Keratinocyte (primary cell): Measurements from ENCODE around the gene LY9. TPM values are rescaled to one million over a fixed set of nuclear protein-coding genes. Genes with fewer than 3 reads are reported as not detected.

Experiments used
- DNase-seq: peaks from one replicate; pipeline ENCODE4 v3.0.0-alpha.2; 2011; ENCODE audit warnings: low read depth, missing footprints, low spot score
- FAIRE-seq: peaks from 2 replicates; lab custom pipeline; 2011; peaks lifted over from hg19 to GRCh38; lab: Jason Lieb, UNC
- H2AFZ ChIP-seq: 2 replicates; pipeline ENCODE4 v1.6.0; 2012; ENCODE audit warnings: low read length, control low read depth, inconsistent platforms; ENCODE audit not compliant: control insufficient read depth
- H3K27ac ChIP-seq: 2 replicates; pipeline ENCODE4 v1.5.1; 2011; ENCODE audit warnings: low read length; ENCODE audit not compliant: control insufficient read depth, insufficient read depth
- H3K27me3 ChIP-seq: 3 replicates; pipeline ENCODE4 v1.6.0; 2011; ENCODE audit warnings: low read length; ENCODE audit not compliant: control insufficient read depth, insufficient read depth; ENCODE audit errors: extremely low read depth
- H3K36me3 ChIP-seq, 2 experiments: 2 replicates in 1 of 2; 3 replicates in 1 of 2; pipeline ENCODE4 v1.5.1; 2011; ENCODE audit warnings: low read length in 2 of 2, mild to moderate bottlenecking in 1 of 2; ENCODE audit not compliant: control insufficient read depth in 2 of 2, insufficient read depth in 2 of 2; ENCODE audit errors: extremely low read depth in 1 of 2
- H3K4me1 ChIP-seq: 3 replicates; pipeline ENCODE4 v1.5.1; 2011; ENCODE audit warnings: low read length; ENCODE audit not compliant: control insufficient read depth, insufficient read depth; ENCODE audit errors: extremely low read depth
- H3K4me2 ChIP-seq: 3 replicates; pipeline ENCODE4 v1.6.0; 2011; ENCODE audit warnings: low read depth, low read length; ENCODE audit not compliant: control insufficient read depth, insufficient read depth; ENCODE audit errors: extremely low read depth
- H3K4me3 ChIP-seq, 3 experiments: fragments of 200-600 bp in 1 of 3; sonication (generic) in 1 of 3; 2 replicates in 2 of 3; 3 replicates in 1 of 3; pipeline ENCODE4 v1.5.1; 2011 to 2016; ENCODE audit warnings: low read length in 3 of 3, mild to moderate bottlenecking in 3 of 3, control low read depth in 2 of 3, inconsistent platforms in 1 of 3, low read depth in 1 of 3, mixed read lengths in 1 of 3, mixed run types in 1 of 3, moderate library complexity in 1 of 3; ENCODE audit not compliant: control insufficient read depth in 2 of 3, insufficient read depth in 2 of 3; ENCODE audit errors: extremely low read depth in 1 of 3
- H3K79me2 ChIP-seq: 2 replicates; pipeline ENCODE4 v1.6.0; 2012; ENCODE audit warnings: low read length; ENCODE audit not compliant: control insufficient read depth, insufficient read depth
- H3K9ac ChIP-seq: 3 replicates; pipeline ENCODE4 v1.6.0; 2011; ENCODE audit warnings: low read length; ENCODE audit not compliant: control insufficient read depth, insufficient read depth; ENCODE audit errors: extremely low read depth
- H3K9me1 ChIP-seq: 3 replicates; pipeline ENCODE4 v1.6.0; 2011; ENCODE audit warnings: low read length; ENCODE audit not compliant: control insufficient read depth, insufficient read depth; ENCODE audit errors: extremely low read depth
- H3K9me3 ChIP-seq: 2 replicates; pipeline ENCODE4 v1.5.1; 2012; ENCODE audit warnings: low read depth, low read length; ENCODE audit not compliant: control insufficient read depth
- H4K20me1 ChIP-seq: 3 replicates; pipeline ENCODE4 v1.6.0; 2011; ENCODE audit warnings: low read length; ENCODE audit not compliant: control insufficient read depth, insufficient read depth; ENCODE audit errors: extremely low read depth
- EZH2 ChIP-seq: IDR thresholded peaks from one replicate; pipeline ENCODE4 v1.6.1; 2012; ENCODE audit warnings: inconsistent platforms, mild to moderate bottlenecking, low read length, moderate library complexity
- dilution Hi-C: fragments of 300-500 bp; cut with MboI; formaldehyde crosslinking; loops from one replicate; pipeline ENCODE4 v1.7.0; 2020; ENCODE audit warnings: low sequenced_read_pairs; ENCODE audit not compliant: extremely low pct_ligation_motif_present
- polyA plus RNA-seq, 5 experiments: library from polyadenylated mRNA; depleted of rRNA in 3 of 5; stranded (reverse) in 3 of 5; stranded (forward) in 1 of 5; unstranded in 1 of 5; fragments of >200 nt; gene quantifications; 1 replicate in 1 of 5; 2 replicates in 3 of 5; 3 replicates in 1 of 5; pipeline versions ENCODE4 v1.2.1 to v1.2.3, GENCODE V29; 2011 to 2012; ENCODE audit warnings: missing spikeins in 2 of 5, low read depth in 1 of 5, low replicate concordance in 1 of 5
- TF ChIP-seq, protein P1 (sequence below), 3 experiments: IDR thresholded peaks in 1 of 3; conservative IDR thresholded peaks in 1 of 3; optimal IDR thresholded peaks in 1 of 3; 2 replicates in 2 of 3; 3 replicates in 1 of 3; pipeline versions ENCODE3 to v1.5.1; 2011; ENCODE audit warnings: low read length in 3 of 3, mild to moderate bottlenecking in 3 of 3, moderate library complexity in 2 of 3, control low read depth in 1 of 3, inconsistent platforms in 1 of 3; ENCODE audit not compliant: insufficient read depth in 2 of 3; ENCODE audit errors: extremely low read depth in 1 of 3

The LY9 gene
- polyA plus RNA-seq, 1 donor (not counting 4 experiments of a cell fraction or from before 2014, with no cell fraction given), result not detected

GRCh38 chr1:160761046-160761445, 34.9 kb upstream of the LY9 start:
- Histone ChIP-seq H4K20me1 (no peaks in the 10 kb centered on the region), H3K79me2 (no peaks in the 10 kb centered on the region), H3K27me3 (no peaks in the 10 kb centered on the region), H3K36me3 (no peaks in the 10 kb centered on the region), H3K9ac (no peak overlapping the region), H3K9me1 (no peaks in the 10 kb centered on the region), H2AFZ (no peak overlapping the region), H3K9me3 (no peaks in the 10 kb centered on the region), H3K4me1 (peaks cover 19% of the 10 kb centered on the region), H3K27ac (no peak overlapping the region), H3K4me3 (no peak overlapping the region), H3K4me2 (no peak overlapping the region)
- FAIRE-seq (no peak), DNase-seq (no peak)
- TF ChIP-seq EZH2, result no peak
- TF ChIP-seq, protein P1, sequence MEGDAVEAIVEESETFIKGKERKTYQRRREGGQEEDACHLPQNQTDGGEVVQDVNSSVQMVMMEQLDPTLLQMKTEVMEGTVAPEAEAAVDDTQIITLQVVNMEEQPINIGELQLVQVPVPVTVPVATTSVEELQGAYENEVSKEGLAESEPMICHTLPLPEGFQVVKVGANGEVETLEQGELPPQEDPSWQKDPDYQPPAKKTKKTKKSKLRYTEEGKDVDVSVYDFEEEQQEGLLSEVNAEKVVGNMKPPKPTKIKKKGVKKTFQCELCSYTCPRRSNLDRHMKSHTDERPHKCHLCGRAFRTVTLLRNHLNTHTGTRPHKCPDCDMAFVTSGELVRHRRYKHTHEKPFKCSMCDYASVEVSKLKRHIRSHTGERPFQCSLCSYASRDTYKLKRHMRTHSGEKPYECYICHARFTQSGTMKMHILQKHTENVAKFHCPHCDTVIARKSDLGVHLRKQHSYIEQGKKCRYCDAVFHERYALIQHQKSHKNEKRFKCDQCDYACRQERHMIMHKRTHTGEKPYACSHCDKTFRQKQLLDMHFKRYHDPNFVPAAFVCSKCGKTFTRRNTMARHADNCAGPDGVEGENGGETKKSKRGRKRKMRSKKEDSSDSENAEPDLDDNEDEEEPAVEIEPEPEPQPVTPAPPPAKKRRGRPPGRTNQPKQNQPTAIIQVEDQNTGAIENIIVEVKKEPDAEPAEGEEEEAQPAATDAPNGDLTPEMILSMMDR (optimal IDR thresholded peaks at IDR 0.05 in 1 of 3, IDR thresholded peaks at IDR 0.05 in 1 of 3, conservative IDR thresholded peaks at IDR 0.05 in 1 of 3; ENCODE audit: extremely low read depth in 1 of 3, insufficient read depth in 2 of 3, low read length in 3 of 3), result no peak
- dilution Hi-C loops, result no loop called here

DNA sequence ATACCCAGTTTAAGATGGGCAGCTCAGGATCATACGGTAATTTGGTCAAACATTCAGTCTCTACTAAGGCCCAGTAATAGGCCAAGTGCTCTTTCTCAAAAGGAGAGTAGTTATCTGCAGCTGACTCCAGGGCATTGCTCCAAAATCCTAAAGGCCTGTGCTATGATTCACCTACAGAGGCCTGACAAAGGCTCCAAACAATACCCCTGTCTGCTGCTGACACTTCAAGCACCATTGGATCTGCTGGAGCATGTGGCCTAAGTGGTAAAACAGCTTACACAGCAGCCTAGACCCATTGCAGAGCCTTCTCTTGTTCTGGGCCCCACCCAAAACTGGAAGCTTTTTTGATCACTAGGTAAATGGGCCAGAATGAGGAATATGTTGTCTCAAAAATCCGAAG, 34.1 kb upstream of the LY9 start:
- H3K9ac ChIP-seq, result no peak overlapping the region
- peaks cover 23% of the 10 kb centered on the region for H3K4me1 ChIP-seq
- H3K9me3 ChIP-seq, result no peaks in the 10 kb centered on the region
- H3K4me3 ChIP-seq, result no peak overlapping the region
- FAIRE-seq (peak; percentile 93), DNase-seq (no peak)
- H3K9me1 ChIP-seq, result no peaks in the 10 kb centered on the region
- dilution Hi-C loops, result no loop called here
- no peaks in the 10 kb centered on the region for H3K27me3 ChIP-seq
- H3K79me2 ChIP-seq, result no peaks in the 10 kb centered on the region
- peak overlapping the region; percentile 53 for H2AFZ ChIP-seq
- H3K36me3 ChIP-seq, result no peaks in the 10 kb centered on the region
- no peaks in the 10 kb centered on the region for H4K20me1 ChIP-seq
- no peak overlapping the region for H3K4me2 ChIP-seq
- no peak for TF ChIP-seq EZH2
- TF ChIP-seq, protein P1 (optimal IDR thresholded peaks at IDR 0.05 in 1 of 3, IDR thresholded peaks at IDR 0.05 in 1 of 3, conservative IDR thresholded peaks at IDR 0.05 in 1 of 3; ENCODE audit: extremely low read depth in 1 of 3, insufficient read depth in 2 of 3, low read length in 3 of 3), result no peak
- H3K27ac ChIP-seq, result no peak overlapping the region
